ENCODE results near the gene CDK18.

CDK18 gene

GRCh38 chr1:205570173-205570501, 65.7 kb downstream of the CDK18 start:
- DNase-seq (ENCODE audit: low read depth): no peak

- no peak for DNase-seq (ENCODE audit: low read depth)
These were observed 66.5 kb downstream of the CDK18 start for GRCh38 chr1:205570796-205571537.

DNA sequence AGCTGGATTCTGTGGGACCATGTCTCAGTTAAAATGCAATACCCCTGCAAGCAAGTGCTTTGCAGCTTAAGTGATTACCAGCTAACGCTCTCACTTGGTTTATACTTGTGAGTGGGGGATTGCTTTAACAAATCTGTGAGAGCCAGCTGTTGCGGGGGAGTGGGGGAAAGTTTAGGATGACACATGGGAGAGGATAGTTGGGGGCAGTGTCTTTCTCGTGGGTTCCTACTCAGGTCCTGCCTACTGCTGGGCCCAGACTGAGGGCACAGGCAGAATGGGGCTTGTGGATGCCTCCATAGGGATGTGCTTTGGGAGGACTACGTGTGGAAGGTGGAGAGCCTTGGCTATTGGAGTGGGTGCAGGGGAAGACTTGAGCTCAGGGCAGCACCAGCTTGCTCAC, 67.3 kb downstream of the CDK18 start:
- no peak for DNase-seq (ENCODE audit: low read depth)

GRCh38 chr1:205572421-205572820, 68.0 kb downstream of the CDK18 start:
- no peak for DNase-seq (ENCODE audit: low read depth)

- DNase-seq (ENCODE audit: low read depth): no peak
These were observed 70.9 kb downstream of the CDK18 start for GRCh38 chr1:205575294-205575885.

- no peak for DNase-seq (ENCODE audit: low read depth)
These were observed 71.5 kb downstream of the CDK18 start for GRCh38 chr1:205576011-205576410.

GRCh38 chr1:205576805-205577761, 72.6 kb downstream of the CDK18 start:
- DNase-seq (ENCODE audit: low read depth): no peak

DNA sequence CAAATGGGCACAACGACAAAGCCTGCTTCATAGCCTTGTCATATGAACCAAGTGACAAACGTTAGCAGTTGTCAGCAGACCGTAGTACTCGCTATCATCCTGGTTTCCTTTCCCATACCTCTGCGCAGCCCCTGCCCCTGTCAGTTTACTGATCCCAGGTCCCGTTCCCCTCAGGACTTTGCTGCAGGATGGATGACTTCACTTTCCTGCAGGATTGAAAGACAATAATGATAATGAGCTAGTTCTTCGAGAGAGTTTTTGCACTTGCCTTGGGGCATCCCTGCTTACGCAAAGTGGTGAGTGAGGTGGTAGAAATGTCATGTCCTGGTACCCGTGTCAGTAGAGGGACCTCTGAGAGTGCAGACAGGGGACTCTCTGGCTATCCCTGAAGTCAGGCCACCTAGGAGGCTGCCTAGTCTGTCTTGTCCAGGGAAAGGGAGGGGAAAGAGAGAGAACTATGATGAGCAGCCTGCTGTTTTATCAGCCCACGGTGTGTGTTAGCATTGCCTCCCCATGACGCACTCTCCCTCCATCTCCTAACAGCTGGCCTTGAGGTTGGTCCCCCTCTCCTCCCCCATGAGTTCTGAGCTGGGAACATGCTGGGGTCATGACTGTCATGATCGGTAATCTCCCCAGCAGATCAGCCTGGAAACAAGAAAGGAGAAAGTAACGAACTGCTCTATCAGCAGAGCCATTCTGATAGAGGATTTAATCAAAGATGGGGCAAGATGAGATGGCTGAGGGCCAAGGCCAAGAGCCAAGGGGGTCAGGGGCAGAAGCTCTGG, 73.6 kb downstream of the CDK18 start:
- no peak for DNase-seq (ENCODE audit: low read depth)

DNA sequence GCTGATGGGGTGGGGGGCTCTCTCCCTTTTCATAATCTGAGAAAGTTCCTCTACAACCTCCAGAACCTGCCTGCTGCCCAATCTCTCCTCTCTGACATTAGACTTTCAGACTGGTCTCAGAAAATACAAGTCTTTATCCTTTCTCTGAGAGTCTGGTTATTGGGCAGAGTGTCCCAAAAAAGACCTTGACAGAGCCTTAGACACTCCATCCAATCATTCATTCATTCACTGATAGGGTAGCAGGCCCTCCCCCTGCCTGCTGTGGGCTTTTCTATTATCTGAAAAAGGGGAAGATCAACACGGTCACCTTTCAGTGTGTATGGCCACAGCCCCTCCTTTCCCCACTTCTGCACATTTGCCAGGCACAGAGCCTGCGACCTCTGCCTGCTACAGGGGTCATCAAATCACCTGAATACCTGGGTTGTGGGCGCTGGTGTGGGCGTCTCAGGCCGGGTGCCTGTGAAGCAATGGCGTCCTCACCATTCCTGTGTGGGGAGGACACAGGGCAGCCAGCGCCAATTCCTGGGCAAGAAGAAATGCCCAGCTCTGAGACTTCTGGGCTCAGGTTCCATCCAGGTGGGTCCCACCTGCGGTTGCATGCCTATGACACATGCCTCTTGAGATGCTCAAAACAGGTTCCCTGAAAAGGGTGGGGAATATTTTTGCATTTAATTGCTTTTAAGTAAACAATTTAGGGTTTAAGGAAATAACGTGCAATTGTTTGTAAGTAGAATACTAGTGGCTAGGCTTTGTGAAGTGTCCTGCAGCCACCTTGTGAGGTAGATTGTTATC, 74.5 kb downstream of the CDK18 start:
- DNase-seq (ENCODE audit: low read depth): no peak

DNA sequence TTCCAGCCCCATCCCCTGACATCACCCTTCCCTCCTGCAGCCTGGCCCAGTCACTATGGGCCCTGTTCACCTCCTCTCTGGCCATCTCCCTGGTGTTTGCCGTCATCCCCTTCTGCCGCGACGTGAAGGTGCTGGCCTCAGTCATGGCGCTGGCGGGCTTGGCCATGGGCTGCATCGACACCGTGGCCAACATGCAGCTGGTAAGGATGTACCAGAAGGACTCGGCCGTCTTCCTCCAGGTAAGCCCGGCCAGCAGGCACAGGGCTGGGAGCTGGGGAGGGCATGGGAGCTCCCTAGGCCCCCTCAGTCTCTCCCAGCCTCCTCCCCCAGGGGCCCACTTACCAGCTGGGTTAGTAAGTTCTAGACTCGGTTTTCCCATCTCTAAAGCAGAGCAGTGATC, 75.2 kb downstream of the CDK18 start:
- no peak for DNase-seq (ENCODE audit: low read depth)

- no peak for DNase-seq (ENCODE audit: low read depth)
These were observed 75.9 kb downstream of the CDK18 start for GRCh38 chr1:205580140-205580922.

DNA sequence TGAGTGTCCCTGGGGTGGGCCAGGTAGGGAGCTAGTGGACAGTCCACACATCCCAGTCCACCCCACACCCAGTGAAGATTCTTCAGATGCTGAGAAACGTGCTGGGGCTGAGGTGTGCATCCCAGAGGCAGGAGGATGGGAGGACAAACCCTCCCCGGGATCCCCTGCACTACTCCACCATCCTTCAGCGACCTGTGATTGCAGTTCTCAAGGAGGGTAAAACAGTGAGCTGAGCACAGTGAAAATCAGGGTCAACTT, 76.4 kb downstream of the CDK18 start:
- DNase-seq (ENCODE audit: low read depth): no peak

DNA sequence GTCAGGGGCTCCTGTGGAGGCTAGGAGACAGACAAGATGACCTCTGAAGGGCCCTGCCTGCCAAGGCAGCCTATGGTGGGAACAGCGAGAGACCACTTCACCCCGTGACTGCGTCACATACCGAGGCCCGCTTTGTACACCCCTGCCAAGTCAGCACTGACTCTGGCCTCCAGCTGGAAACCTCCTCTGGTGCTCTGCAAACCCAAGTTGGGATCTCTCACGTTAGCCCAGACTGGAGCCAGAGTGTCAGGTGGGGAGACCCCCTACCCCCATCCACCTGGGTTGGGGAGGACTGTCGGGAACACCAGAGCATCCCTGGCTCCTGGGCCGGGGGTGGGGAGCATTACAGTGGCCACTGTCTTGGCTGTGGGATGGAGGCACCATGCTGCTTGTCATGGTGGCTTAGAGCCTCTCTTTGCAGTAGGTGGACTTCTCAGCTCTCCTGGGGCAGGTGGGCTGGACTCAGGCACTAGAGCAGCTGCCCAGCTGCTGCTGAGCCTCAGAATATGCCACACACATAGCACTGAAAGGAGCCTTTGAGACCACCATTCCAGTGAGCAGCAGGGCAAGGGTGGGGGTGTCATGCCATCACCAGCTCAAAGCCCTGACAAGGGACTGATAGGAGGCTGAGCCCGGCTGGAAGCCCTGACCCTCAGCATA, 77.0 kb downstream of the CDK18 start:
- no peak for DNase-seq (ENCODE audit: low read depth)

DNA sequence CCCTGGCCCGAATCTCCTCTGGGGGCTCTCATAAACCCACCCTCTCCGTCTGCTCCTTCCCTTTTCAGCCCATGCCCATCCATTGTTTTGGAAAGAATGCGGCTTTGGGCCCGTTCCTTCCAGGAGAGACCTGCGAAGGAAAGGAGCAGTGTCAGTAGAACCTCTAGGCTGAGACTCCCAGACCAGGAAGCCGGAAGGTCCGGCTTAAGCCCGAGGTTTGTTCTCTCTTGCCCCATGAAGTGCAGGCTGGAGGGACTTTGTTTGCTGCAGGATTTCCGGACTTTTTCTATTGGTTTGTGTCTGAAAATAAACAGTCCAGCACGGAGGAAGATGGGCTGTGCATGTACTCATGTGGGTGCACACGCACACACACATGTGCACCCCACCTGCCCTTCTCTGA, 77.6 kb downstream of the CDK18 start:
- DNase-seq (ENCODE audit: low read depth): no peak

Measured in stimulated activated CD8-positive, alpha-beta memory T cell treated with anti-CD3 and anti-CD28 coated beads, Interleukin-12 subunit alpha, Interleukin-12 subunit beta, amount 100 ng/mL, for 4 hours (primary cell).